ENCODE data around the gene ARF5.
"Not testable (repeated sequence)": the region's sequence is repeated elsewhere in the genome, so short reads cannot be mapped to it uniquely, and the experiment has no call there.

The ARF5 gene

GRCh38 chr7:127588019-127588696, at the start of gene ARF5:
ARF5 (plus strand) TSS chr7:127588411; CDS start chr7:127588499, 88 bp downstream.
- peak; percentile 63 for DNase-seq

- DNase-seq = no peak
Observed at GRCh38 chr7:127539116-127539515, 49.1 kb upstream of the ARF5 start.

GRCh38 chr7:127540461-127540860, 47.8 kb upstream of the ARF5 start:
- not testable (repeated sequence) for DNase-seq

DNA sequence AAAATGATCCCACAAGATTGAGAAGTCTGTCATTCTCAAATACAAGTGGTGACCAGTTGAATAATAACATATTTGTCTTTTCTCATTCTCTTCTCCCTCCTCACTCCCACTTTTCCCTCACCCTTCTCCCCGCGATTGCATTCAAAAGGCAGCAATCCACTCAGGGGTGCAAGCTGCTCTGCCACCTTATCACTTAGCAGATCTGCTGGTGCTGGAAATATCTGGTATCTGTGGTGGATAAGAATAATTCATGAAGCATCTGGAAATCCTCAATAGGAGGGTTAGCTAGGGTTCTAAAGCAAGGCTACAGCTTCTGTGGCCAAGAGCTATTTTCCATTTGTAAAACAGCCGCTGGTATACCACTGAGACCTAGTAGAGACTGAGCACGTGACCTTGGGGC, 46.7 kb upstream of the ARF5 start:
- DNase-seq = no peak

DNA sequence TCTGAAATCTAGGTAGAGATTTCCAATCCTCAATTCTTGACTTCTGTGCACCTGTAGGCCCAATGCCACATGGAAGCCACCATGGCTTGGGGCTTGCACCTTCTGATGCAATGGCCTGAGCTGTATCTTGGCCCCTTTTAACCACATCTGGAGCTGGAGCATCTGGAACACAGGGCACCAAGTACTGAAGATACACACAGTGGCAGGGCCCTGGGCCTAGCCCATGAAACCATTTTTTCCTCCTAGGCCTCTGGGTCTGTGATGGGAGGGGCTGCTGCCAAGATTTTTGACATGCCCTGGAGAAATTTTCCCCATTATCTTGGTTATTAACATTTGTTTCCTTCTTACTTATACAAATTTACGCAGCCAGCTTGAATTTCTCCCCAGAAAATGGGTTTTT, 41.9 kb upstream of the ARF5 start:
- DNase-seq = no peak

DNA sequence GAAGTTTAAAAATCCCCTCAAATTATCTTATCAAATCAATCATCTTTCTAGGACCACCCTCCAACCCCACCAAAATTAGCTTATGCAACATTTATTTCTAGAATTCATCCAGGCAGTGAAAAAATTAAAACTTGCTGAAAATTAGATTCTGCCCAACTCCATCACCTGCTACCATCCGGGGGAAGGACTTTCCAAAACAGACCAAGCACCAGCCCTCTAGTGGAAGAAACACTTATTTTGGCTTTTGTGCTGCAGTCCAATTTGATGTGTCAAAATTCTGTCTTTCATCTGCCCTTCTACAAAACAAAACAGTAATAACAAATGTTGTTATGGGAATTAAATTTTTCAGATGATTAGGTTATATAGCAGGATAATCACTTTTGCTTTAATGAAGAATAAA, 38.0 kb upstream of the ARF5 start:
- DNase-seq = no peak

- DNase-seq = no peak
Observed at GRCh38 chr7:127551941-127552340, 36.3 kb upstream of the ARF5 start.

DNA sequence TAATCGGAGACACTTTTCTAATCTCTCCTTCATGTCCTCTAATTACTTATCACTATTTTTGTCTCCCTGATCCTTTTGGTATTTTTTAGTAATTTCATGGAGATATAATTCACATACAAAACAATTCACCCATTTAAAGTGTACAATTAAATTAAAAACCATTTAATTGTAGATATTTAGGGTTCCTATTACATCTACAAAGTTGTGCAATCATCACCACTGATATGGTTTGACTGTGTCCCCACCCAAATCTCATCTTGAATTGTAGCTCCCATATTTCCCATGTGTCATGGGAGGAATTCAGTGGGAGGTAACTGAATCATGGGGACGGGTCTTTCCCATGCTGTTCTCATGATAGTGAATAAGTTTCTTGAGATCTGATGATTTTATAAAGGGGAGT, 31.8 kb upstream of the ARF5 start:
- no peak for DNase-seq

DNA sequence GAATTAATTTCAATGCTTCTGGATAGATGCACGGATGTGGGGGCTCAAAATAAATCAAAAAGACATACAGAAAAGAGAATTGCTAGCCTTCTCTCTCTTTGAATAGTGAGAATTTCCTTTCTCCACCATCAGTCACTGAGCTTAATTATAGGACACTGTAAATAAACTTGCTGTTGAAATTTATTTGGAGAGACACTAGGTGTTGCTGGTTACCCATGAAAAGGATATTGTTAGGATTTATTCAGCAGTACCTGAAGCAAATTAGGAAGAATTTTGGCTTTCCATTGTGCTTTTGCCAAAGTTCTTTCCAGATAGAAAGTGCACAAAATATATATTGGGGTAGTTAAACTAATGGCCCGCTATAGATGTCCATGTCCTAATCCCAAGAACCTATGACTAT, 30.4 kb upstream of the ARF5 start:
- DNase-seq = no peak

- no peak for DNase-seq
Observed at GRCh38 chr7:127566242-127566641, 22.0 kb upstream of the ARF5 start.

GRCh38 chr7:127568034-127568433, 20.2 kb upstream of the ARF5 start:
- DNase-seq = not testable (repeated sequence)

GRCh38 chr7:127571741-127572505, 16.3 kb upstream of the ARF5 start:
- no peak for DNase-seq

DNA sequence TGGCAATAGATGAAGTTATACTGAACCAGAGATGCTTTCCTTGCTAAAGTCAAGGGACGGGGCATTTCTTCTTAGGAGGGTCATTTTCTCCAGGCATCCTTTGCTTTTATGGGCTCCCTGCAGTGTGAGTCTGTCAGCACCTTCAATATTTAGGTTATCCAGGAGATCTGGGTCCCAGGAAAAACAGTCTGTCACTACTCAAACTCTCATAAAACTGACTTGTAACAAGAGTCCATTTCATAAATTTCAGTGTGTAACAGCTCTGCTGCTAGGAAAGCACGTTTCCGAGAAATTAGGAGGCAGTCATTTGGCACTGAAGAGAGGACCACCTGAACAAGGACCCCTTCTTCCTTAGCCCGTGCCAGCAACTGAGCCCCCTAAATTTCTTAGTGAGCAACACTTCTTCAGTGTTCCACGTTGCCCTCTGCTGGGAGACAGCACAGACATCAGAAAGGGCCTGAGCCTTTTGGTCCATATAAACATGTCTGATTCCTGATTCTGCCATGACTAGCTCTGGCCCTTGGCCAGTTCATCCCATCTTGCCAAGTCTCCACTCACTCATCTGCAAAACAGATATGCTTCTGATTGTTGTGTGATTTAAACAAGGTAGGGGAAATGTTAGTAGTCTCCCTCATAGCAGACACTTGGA, 10.1 kb upstream of the ARF5 start:
- DNase-seq = no peak

- no peak for DNase-seq
Observed at GRCh38 chr7:127578711-127579275, 9.4 kb upstream of the ARF5 start.

DNA sequence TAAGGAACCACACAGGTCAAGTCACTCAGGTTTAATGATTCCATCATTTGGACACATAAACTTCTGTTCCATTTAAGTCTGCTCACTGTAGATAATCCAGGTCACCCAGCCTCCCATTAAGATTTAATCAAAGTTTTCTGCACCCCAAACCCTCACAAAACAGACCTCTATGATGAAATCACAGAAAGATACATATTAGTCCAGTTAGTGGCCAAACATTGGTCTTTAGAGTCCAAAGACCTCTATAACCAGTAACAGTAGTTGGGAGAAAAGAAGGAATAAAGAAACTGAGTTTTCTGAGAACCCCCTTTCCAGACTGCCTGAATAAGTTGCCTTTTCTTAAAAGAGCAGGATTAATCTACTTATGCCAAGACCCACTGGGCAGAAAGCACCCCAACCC, 7.6 kb upstream of the ARF5 start:
- DNase-seq = no peak

GRCh38 chr7:127581716-127582115, 6.5 kb upstream of the ARF5 start:
- no peak for DNase-seq

GRCh38 chr7:127582361-127582760, 5.8 kb upstream of the ARF5 start:
- no peak for DNase-seq

DNA sequence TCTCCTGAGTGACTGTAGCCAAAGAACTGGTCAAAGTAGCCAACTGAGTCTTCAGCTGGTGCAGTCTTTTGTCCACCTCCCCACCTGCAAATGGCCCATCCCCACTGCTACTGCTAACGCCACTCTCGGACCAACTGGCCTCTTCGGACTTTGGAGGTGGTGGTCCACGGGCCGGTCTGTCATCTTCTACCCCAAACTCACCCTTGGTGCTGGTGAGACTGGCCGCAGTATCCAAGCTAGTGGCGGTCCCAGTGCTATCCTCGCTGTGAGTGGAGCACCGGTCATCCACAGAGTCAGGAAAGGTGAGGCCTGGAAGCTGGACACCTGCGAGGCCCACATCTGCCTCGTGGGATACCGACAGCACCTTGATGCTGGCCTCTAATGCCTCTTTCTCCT, 3.6 kb upstream of the ARF5 start:
- no peak for DNase-seq

DNA sequence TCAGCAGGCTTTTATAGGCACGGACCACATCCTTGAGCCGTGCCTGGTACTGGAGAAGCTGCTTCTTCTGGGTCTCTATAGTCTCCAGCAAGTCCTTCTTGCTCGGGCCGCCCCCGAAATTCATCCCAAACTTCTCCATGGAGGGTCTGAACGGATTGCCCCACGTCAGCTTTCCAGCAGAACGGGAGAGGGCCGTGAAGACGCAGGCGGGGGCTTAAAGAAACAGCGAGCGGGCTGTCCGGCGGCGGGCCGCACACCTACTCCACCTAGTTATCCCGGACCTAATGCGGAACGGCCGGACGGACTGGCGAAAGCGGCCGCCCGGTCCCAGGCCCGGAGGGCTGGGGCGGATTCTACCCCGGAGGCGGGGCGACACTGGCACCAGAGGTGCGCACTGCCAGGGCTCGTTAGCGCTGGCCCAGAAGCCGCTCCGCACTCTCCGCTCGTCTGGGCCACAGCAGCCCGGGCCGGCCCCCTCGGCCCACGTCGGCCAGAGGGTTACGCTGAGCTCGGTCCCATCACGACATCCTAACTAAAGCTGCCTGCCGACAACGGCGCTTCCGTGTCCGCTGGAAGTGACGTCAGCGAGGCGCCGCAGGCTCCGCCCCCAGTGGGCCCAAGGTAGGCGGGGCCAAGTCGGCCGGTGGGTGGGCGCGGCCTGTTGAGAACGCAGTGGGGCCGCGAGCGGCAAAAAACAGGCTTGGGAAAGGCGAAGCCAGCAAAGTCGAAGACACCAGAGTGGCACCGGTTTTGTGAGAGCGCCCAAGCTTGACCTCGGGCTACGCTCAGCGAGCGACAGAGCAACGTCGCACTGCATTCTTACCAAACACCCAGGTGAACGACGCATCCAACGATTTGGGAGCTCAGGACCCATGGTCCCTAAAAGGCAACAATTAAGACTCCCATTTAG, 2.9 kb upstream of the ARF5 start, which contains the start of gene GCC1:
GCC1 (minus strand) TSS at position 553 of the 910 bp plus-strand sequence; CDS start at position 139, 414 bp downstream.
- peak; percentile 35 for DNase-seq

GRCh38 chr7:127586346-127586745, 1.9 kb upstream of the ARF5 start:
- no peak for DNase-seq

DNA sequence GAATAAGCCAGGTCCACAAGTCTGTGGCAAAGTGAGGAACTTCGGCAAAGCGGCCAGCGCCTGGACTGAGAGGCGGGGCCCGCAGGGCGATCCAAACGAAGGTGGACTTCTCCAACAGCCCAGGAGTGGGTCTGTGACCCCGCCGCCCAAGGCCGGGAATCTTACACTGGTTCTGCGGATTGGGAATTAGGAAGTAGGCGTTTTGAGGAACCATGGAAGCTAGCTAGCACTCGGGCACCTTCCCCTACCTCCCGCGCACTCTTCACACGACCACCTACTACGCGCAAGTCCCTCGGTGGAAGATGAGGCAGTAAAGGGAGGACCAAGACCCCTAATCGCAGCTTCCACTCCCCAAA, 570 bp upstream of the ARF5 start:
- no peak for DNase-seq

DNA sequence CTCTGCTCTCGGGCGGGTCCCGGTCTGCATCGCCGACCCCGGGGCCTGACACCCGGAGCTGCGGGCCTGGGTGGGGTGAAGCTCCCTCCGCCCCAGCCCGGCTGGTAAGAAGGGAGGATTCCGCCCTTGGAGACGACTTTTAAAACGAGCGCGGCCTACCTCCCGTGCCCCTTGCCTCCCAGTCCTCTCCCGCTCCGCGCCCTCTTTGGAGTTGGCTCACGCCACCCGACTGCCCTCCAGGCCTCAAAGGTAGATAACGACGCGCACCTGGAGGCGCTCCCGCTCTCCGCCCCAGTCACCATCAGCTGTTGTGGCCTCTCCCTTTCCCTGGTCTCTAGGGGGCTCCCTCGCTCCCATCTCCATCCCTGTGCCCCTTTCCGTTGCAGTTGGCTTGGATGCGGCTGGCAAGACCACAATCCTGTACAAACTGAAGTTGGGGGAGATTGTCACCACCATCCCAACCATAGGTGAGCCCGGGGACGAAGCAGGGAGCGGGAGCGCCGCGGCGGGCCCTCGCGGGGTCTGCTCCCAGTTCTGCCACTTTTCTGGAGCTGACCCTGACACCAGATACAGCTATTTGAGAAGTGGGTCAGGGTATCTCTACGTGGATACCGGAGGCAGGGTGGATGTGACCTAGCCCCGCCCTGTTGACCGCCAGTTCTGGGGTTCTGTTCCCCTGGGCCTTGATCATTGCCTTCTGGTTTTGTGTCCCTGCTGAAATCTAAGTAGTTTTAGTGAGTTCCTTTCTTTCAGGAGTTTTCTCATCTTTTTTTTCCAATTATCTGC, 679 bp downstream of the ARF5 start:
- DNase-seq = peak; percentile 54

Data from NCI-H1694 treated with DMSO at 0.1 percent for 48 hours (cell line).